HCT116 (cell line): ENCODE data around the gene GNG10.

ENCODE experiments used
- EZH2 ChIP-seq: fragments of 200-600 bp; sonication (generic); IDR thresholded peaks from 2 replicates; pipeline ENCODE4 v1.6.1; 2017; ENCODE audit warnings: antibody characterized with exemption, mixed run types
- JUND ChIP-seq: IDR thresholded peaks from 2 replicates; pipeline ENCODE4 v1.6.1; 2012
- POLR2A ChIP-seq: IDR thresholded peaks from 2 replicates; pipeline ENCODE4 v1.7.0; 2011; ENCODE audit warnings: borderline replicate concordance; ENCODE audit not compliant: insufficient read depth, insufficient read length; ENCODE audit errors: extremely low read depth
- ZFX ChIP-seq: fragments of 450-650 bp; IDR thresholded peaks from 2 replicates; pipeline ENCODE4 v1.6.1; 2017
- ZNF274 ChIP-seq: fragments of 200-500 bp; sonication (Bioruptor generic); IDR thresholded peaks from 2 replicates; pipeline ENCODE4 v1.6.1; 2014; ENCODE audit warnings: mild to moderate bottlenecking, low read depth, low read length, inconsistent platforms
- TF ChIP-seq, protein P1 (sequence below), 3 experiments: fragments of 200-600 bp in 1 of 3; sonication (generic) in 1 of 3; IDR thresholded peaks in 2 of 3; conservative IDR thresholded peaks in 1 of 3; 2 replicates each; pipeline ENCODE4 v1.5.1; 2012 to 2017; ENCODE audit warnings: low read depth in 2 of 3, low read length in 2 of 3, antibody characterized with exemption in 1 of 3, borderline replicate concordance in 1 of 3, control low read depth in 1 of 3, mild to moderate bottlenecking in 1 of 3, mixed read lengths in 1 of 3, mixed run types in 1 of 3, moderate library complexity in 1 of 3; ENCODE audit not compliant: insufficient read depth in 1 of 3

DNA sequence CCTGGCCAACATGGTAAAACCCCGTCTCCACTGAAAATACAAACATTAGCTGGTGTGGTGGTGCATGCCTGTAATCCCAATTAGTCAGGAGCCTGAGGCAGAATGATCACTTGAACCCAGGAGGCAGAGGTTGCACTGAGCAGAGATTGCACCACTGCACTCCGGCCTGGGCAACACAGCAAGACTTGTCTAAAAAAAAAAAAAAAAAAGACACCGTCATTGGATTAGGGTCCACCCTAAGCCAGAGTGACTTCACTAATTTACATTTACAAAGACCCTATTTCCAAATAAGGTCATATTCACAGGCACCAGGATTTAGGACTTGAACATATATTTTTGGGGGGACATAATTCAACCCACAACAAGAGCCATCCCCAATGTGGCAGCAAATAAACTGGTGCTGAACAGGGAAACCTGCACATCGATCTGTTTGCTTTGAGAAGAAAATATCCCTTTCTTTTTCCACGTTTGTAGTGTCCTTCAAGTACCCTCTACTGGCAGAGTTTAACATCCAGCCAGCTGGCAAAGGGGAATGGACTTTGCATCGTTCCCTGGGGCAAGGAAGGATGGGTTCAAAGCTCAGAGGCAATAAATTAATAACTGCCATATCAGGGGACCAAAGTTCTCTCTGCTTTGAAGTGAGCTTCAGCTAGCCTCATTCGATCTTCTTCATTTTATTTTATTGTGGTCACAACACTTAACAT, 34.0 kb upstream of the GNG10 start:
- TF ChIP-seq, protein P1, sequence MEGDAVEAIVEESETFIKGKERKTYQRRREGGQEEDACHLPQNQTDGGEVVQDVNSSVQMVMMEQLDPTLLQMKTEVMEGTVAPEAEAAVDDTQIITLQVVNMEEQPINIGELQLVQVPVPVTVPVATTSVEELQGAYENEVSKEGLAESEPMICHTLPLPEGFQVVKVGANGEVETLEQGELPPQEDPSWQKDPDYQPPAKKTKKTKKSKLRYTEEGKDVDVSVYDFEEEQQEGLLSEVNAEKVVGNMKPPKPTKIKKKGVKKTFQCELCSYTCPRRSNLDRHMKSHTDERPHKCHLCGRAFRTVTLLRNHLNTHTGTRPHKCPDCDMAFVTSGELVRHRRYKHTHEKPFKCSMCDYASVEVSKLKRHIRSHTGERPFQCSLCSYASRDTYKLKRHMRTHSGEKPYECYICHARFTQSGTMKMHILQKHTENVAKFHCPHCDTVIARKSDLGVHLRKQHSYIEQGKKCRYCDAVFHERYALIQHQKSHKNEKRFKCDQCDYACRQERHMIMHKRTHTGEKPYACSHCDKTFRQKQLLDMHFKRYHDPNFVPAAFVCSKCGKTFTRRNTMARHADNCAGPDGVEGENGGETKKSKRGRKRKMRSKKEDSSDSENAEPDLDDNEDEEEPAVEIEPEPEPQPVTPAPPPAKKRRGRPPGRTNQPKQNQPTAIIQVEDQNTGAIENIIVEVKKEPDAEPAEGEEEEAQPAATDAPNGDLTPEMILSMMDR (IDR thresholded peaks at IDR 0.05 in 2 of 3, conservative IDR thresholded peaks at IDR 0.05 in 1 of 3; ENCODE audit: borderline replicate concordance in 1 of 3, insufficient read depth in 1 of 3, low read depth in 2 of 3, low read length in 2 of 3) = no peak
- TF ChIP-seq POLR2A = no peak
- no peak for TF ChIP-seq ZFX
- TF ChIP-seq EZH2 = no peak
- no peak for TF ChIP-seq JUND
- no peak for TF ChIP-seq ZNF274
